ENCODE data around the gene ONECUT1. TPM values are rescaled to one million over a fixed set of nuclear protein-coding genes. Genes with fewer than 3 reads are reported as not detected.
A peak's percentile ranks its signal among the peaks of the same experiment; 100 is the strongest.

The ONECUT1 gene
- total RNA-seq, 1 donor from 2014 or later = 0.15 TPM

GRCh38 chr15:52808996-52809395, 18.9 kb upstream of the ONECUT1 start:
- Mint-ChIP-seq H3K36me3 (ENCODE audit: low read depth) (no peaks in the 10 kb centered on the region), H3K4me1 (ENCODE audit: low read depth) (peaks cover 8% of the 10 kb centered on the region), H3K4me3 (ENCODE audit: unreplicated experiment) (no peak overlapping the region), H3K27me3 (ENCODE audit: low read depth) (peaks cover 57% of the 10 kb centered on the region), H3K27ac (ENCODE audit: unreplicated experiment) (no peak overlapping the region), H3K9me3 (ENCODE audit: low read depth) (no peaks in the 10 kb centered on the region)
- no peak for DNase-seq (ENCODE audit: low spot score)
- no peak for TF ChIP-seq CTCF (IDR thresholded peaks at IDR 0.05)

GRCh38 chr15:52808441-52808840, 18.3 kb upstream of the ONECUT1 start:
- Mint-ChIP-seq H3K36me3 (ENCODE audit: low read depth) (no peaks in the 10 kb centered on the region), H3K27me3 (ENCODE audit: low read depth) (peaks cover 56% of the 10 kb centered on the region), H3K4me3 (ENCODE audit: unreplicated experiment) (no peak overlapping the region), H3K4me1 (ENCODE audit: low read depth) (peaks cover 11% of the 10 kb centered on the region), H3K9me3 (ENCODE audit: low read depth) (no peaks in the 10 kb centered on the region), H3K27ac (ENCODE audit: unreplicated experiment) (no peak overlapping the region)
- no peak for TF ChIP-seq CTCF (IDR thresholded peaks at IDR 0.05)
- no peak for DNase-seq (ENCODE audit: low spot score)

DNA sequence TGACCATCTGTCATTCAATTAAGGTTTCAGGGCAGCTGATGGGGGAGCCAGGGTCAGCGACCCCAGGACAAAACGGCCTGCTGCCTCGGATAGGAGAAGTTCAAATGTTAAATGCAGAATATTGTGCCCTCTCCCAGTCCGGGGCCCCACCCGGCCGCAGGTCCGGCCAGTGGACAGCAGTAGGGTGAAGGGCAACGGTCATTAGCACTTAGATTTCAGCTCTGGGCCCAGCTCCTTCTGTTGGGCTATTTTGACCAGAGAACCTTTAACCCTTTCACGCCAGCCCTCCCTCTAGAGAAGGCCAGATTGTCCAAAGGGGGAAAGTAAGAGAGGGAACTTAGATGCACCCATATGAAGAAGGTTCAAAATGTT, 16.1 kb upstream of the ONECUT1 start:
- Mint-ChIP-seq H3K27ac (ENCODE audit: unreplicated experiment) (no peak overlapping the region), H3K36me3 (ENCODE audit: low read depth) (no peaks in the 10 kb centered on the region), H3K27me3 (ENCODE audit: low read depth) (peaks cover 66% of the 10 kb centered on the region), H3K4me1 (ENCODE audit: low read depth) (peaks cover 15% of the 10 kb centered on the region), H3K9me3 (ENCODE audit: low read depth) (no peaks in the 10 kb centered on the region), H3K4me3 (ENCODE audit: unreplicated experiment) (no peak overlapping the region)
- TF ChIP-seq CTCF (IDR thresholded peaks at IDR 0.05) = no peak
- DNase-seq (ENCODE audit: low spot score) = no peak

- no peaks in the 10 kb centered on the region for H3K9me3 Mint-ChIP-seq (ENCODE audit: low read depth)
- no peak overlapping the region for H3K4me3 Mint-ChIP-seq (ENCODE audit: unreplicated experiment)
- H3K27ac Mint-ChIP-seq (ENCODE audit: unreplicated experiment) = no peak overlapping the region
- peaks cover 65% of the 10 kb centered on the region for H3K27me3 Mint-ChIP-seq (ENCODE audit: low read depth)
- TF ChIP-seq CTCF (IDR thresholded peaks at IDR 0.05) = no peak
- no peak for DNase-seq (ENCODE audit: low spot score)
- H3K36me3 Mint-ChIP-seq (ENCODE audit: low read depth) = no peaks in the 10 kb centered on the region
- peaks cover 15% of the 10 kb centered on the region for H3K4me1 Mint-ChIP-seq (ENCODE audit: low read depth)
Observed at GRCh38 chr15:52805351-52806283, 15.5 kb upstream of the ONECUT1 start.

- H3K4me3 Mint-ChIP-seq (ENCODE audit: unreplicated experiment) = peak overlapping the region; percentile 54
- H3K27me3 Mint-ChIP-seq (ENCODE audit: low read depth) = peaks cover 66% of the 10 kb centered on the region
Observed at GRCh38 chr15:52804526-52805081, 14.5 kb upstream of the ONECUT1 start.

More at GRCh38 chr15:52804526-52805081, 14.5 kb upstream of the ONECUT1 start:
- TF ChIP-seq CTCF (IDR thresholded peaks at IDR 0.05) = no peak
- Mint-ChIP-seq H3K9me3 (ENCODE audit: low read depth) (no peaks in the 10 kb centered on the region), H3K4me1 (ENCODE audit: low read depth) (peaks cover 15% of the 10 kb centered on the region), H3K36me3 (ENCODE audit: low read depth) (no peaks in the 10 kb centered on the region), H3K27ac (ENCODE audit: unreplicated experiment) (no peak overlapping the region)
- DNase-seq (ENCODE audit: low spot score) = no peak
